Measurements from ENCODE around the gene CRAMP1.
"Not testable (repeated sequence)": the region's sequence is repeated elsewhere in the genome, so short reads cannot be mapped to it uniquely, and the experiment has no call there.

Gene CRAMP1

DNA sequence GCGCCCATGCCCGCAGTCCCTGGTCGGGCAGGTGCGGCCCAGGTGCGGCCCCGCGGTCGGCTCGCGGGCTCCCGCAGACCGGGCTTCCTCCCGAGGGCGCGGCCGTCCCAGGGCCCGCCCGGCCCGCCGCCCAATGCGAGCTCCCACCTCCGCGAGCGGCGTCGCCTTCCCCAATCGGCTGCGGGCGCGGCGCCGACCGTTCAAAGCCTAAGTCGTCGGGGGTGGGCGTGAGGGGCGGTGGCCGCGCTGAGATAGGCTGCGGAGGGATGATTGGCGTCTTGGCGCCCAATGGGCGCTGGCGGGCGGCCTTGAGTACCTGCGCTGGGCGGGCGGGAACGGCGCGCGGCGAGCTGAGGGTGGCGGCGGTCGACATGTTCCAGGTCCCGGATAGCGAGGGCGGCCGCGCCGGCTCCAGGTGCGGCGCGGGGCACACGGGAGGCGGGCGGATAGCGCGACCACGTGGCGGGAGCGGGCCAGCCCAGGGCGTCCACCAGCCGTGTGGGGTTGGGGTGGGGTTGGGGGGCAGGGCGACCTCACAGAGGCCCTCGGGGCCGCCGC lies 65.9 kb downstream of the CRAMP1 start, which contains the start of gene JPT2:
JPT2 (plus strand) TSS at position 338 of the 558 bp plus-strand sequence; CDS start at position 372, 34 bp downstream.
- DNase-seq (ENCODE audit: insufficient read length, low spot score) = peak; percentile 98
- FAIRE-seq = peak; percentile 94

DNA sequence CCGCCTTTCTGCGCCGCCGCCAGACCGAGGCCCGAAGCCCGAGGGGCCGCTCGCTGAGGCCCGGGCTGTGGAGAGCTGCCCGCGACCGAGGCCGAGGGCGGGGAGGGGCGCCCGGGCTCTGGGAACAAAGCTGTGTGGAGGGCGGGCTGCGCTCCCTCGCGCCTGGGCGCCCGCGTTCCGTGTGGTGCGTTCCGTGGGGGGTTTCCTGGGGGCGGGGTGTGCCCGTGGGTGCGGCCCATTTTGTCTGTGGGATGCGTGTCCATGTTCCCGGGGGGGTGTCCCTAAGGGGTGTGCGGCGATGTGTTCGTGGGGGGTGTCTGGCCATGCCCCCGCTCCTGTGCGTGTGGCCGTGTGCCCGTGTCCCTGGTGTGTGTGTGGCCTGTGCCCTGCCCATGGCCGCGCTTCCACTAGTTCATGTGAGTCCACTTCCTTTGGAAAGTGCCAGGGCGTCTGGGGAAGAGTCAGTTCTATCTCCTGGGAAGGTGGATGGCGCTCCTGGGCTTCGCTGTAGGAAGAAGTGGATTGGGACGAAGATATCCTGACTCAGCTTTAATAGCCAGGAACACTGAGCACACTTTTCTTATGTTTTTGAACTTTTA lies 66.4 kb downstream of the CRAMP1 start:
- DNase-seq (ENCODE audit: insufficient read length, low spot score) (no peak), FAIRE-seq (peak; percentile 60)

DNA sequence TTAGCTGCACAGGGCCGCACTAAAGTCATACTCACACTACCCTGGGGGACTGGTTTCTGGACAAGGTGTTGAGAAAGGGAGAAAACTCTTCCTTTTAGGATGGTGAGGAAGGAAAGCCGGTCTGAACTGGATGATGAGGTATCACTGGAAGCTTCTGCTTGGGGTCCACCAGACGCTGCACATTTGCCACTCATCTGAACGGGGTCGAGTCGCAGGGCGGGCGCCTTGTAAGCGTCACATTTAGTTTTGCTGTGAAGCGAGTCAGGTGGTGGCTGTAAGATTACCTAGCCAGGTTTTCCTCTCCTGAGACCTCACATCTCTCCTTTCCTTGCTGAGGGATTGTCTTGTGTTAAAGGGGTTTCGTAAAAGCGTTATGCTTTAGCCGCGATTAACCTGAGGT lies 68.2 kb downstream of the CRAMP1 start:
- no peak for DNase-seq (ENCODE audit: insufficient read length, low spot score)
- no peak for FAIRE-seq

- DNase-seq (ENCODE audit: insufficient read length, low spot score) (no peak), FAIRE-seq (no peak)
These were observed 68.9 kb downstream of the CRAMP1 start for GRCh38 chr16:1681032-1681431.

DNA sequence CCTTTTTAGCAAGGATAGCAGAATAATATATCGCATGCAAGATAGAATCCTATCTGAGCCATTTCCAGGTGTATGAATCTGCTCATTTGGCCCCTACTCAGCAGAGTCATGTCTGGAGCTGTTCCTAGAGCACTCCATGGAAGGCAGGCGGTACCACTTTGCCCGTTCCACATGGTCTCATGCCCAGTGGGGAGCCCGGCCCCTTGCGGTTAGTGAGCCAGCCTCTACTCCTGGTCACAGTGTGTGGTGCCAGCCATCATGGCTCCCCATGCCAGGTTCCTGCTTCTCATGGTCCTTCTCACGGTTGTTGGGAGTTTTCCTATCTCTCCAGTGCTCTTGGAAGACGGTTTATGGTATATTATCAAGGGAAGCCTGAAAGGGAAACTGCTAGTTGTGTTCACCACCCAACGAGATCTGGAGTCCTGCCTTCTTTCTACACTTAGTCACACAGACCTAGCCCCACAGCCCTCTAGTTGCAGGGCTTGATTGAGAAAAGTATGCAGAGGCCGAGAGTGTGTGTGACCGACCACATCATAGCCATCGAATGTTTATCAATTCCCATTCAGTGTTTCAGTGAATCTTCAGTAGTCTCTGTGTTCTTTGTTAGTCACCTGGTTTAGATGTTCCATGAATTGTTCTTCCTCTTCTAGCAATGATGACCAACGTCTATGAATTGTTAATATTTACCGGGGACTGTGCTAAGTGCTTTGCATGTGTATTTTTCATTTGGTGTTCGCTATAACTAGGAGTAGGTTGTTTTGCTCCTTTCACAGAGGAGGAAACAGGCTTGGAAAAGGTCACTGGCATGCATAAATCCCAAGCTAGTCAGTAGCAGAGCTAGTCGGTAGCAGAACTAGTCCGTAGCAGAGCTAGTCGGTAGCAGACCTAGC lies 75.5 kb downstream of the CRAMP1 start:
- no peak for DNase-seq (ENCODE audit: insufficient read length, low spot score)
- FAIRE-seq = no peak

DNA sequence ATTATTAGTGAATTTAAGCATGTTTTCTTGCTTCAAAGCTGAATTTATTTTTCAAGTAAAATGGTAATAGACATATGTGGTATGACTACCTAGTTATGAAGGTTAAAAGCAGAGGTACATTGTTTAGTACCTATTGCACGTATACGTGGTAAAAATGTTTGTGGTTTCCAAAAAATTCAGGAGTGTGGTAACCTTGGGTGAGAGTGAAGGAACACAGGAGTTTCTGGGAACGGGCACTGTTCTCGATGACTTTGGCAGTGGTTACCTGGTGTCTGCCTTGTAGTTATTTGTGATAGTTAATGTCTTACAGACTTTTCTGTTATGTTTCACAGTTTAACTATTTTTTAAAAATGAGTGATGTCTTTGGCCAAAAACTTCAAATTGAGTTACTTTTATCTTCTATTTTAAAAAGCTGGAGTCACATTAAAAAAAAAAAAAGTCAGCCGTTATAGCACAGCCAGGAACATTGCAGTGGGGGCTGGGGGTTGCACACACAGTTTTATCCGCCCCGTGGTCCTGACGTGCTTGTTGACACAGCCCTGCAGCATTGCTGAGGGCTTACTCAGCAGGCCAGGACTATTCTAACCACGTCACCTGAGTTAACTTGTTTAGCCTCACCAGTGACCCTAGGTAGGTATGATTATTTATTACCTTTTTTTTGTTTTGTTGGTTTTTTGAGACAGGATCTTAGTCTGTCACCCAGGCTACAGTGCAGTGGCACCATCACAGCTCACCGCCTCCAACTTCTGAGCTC lies 76.8 kb downstream of the CRAMP1 start:
- FAIRE-seq (no peak), DNase-seq (ENCODE audit: insufficient read length, low spot score) (no peak)

- no peak for FAIRE-seq
- no peak for DNase-seq (ENCODE audit: insufficient read length, low spot score)
These were observed 77.7 kb downstream of the CRAMP1 start for GRCh38 chr16:1689853-1690252.

DNA sequence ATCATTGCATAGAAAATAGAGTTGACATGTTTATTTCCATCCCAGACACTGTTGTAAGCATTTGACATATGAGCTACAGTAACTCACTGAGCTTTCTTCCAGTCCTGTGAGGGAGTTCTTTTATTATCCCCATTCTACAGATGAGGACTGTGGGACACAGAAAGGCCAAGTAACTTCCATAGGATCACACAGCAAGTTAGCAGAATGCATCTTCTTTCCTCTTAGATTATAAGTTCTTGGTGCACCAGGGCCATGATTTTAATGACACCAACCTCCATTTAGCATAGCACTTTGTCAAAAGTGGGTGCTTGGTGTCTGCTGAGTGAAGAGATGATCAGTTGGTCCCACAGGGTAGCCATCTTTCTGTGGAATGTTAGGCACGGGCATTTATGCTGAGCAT lies 78.7 kb downstream of the CRAMP1 start:
- peak; percentile 33 for FAIRE-seq
- DNase-seq (ENCODE audit: insufficient read length, low spot score) = no peak

GRCh38 chr16:1691276-1691675 lies 79.1 kb downstream of the CRAMP1 start:
- DNase-seq (ENCODE audit: insufficient read length, low spot score) = no peak
- no peak for FAIRE-seq

GRCh38 chr16:1691956-1692355 lies 79.8 kb downstream of the CRAMP1 start:
- peak; percentile 58 for FAIRE-seq
- peak; percentile 67 for DNase-seq (ENCODE audit: insufficient read length, low spot score)

DNA sequence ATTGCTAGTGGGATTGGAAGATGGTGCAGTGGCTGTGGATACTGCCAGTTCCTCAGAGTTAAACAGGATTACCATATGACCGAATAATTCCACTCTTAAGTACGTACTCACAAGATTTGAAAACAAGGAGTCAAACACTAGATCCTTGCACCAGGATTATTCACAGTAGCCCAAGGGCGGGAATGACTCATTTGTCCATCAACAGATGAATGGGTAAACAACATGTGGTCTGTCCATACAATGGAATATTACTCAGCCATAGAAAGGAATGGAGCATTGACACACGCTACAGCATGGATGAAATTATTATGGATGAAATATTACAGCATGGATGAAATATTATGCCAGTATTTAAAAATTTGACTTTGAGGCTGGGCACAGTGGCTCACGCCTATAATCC lies 84.7 kb downstream of the CRAMP1 start:
- DNase-seq (ENCODE audit: insufficient read length, low spot score) (no peak), FAIRE-seq (no peak)

DNA sequence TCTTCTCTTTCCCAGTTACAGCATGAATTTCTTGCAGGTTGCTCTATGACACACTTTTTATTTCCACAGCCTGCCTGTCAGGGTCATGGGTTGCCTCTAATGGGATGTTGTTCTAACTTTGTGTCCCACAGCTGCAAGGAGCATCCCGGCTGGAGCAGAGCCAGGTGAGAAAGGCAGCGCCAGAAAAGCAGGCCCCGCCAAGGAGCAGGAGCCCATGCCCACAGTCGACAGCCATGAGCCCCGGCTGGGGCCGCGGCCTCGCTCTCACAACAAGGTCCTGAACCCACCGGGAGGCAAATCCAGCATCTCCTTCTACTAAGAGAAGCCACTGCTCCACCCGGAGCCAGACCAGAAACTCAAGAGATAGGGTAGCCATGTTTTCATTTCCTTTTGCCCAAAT lies 86.5 kb downstream of the CRAMP1 start:
- FAIRE-seq (no peak), DNase-seq (ENCODE audit: insufficient read length, low spot score) (no peak)

DNA sequence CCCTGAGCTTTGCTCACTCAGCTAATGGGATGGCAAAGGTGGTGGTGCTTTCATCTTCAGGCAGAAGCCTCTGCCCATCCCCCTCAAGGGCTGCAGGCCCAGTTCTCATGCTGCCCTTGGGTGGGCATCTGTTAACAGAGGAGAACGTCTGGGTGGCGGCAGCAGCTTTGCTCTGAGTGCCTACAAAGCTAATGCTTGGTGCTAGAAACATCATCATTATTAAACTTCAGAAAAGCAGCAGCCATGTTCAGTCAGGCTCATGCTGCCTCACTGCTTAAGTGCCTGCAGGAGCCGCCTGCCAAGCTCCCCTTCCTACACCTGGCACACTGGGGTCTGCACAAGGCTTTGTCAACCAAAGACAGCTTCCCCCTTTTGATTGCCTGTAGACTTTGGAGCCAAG lies 88.1 kb downstream of the CRAMP1 start:
- DNase-seq (ENCODE audit: insufficient read length, low spot score) (no peak), FAIRE-seq (no peak)

DNA sequence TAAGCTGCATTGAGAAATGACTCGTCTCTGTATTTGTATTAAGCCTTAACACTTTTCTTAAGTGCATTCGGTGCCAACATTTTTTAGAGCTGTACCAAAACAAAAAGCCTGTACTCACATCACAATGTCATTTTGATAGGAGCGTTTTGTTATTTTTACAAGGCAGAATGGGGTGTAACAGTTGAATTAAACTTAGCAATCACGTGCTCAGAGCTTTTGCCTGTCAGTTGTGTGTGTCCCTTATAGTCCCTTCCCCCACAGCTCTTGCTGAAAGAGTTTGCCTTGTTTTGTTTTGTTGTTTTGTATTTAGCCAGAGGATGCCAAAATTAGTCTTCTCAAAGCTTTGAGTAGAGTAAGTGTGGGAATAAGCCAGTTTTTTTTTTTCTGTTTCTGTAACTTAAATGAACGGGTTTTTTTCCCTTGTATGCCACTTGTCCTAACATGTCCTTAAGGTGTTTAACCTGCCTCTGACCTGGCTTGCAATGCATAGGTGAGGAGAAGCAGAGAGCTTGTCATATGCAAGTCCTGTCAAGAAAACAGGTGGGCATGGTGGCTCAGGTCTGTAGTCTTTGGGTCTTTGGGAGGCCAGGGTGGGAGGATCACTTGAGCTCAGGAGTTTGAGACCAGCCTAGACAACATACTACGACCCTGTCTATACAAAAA lies 89.2 kb downstream of the CRAMP1 start:
- no peak for DNase-seq (ENCODE audit: insufficient read length, low spot score)
- no peak for FAIRE-seq

- not testable (repeated sequence) for FAIRE-seq; DNase-seq (ENCODE audit: insufficient read length, low spot score)
These were observed 93.1 kb downstream of the CRAMP1 start for GRCh38 chr16:1705324-1705687.

DNA sequence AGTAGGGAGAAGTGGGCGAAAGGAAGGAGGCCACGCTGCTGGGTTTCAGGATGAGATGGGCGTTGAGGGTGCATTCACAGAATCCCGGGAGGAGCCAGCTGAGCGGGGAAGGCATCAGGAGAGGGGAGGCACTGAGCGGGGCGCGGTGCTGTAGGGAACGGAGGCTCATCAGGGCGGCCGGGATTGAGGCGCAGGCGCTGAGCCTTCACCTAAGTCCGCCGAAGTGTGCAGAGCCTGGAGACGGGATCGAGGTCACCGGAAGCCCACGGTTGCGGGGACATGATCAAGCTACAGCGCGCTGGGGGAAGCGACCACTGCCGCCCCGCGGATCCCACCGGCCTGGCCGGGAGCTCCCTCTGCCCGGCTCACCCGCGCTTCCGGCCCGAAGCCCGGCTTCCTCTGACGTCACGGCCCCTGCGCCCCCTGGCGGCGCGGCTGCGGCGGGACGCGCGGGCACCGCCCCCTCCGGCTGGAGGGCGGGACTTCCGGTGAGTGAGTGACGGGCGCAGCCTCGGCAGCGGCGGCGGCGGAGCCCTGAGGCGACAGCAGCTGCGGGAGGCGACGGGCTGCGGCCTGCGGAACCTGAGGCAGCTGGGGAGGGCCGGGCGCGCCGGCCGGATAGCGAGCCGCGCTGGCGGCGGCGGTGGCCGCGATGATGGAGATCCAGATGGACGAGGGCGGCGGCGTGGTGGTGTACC lies 93.7 kb downstream of the CRAMP1 start, which contains the start of gene MAPK8IP3:
MAPK8IP3 (plus strand) TSS at position 508 of the 698 bp plus-strand sequence; CDS start at position 653, 145 bp downstream.
- FAIRE-seq = peak; percentile 98
- DNase-seq (ENCODE audit: insufficient read length, low spot score) = peak; percentile 94

- DNase-seq (ENCODE audit: insufficient read length, low spot score) (no peak), FAIRE-seq (peak; percentile 31)
These were observed 94.4 kb downstream of the CRAMP1 start for GRCh38 chr16:1706386-1707192.

GRCh38 chr16:1707193-1707790 lies 95.1 kb downstream of the CRAMP1 start:
- FAIRE-seq (no peak), DNase-seq (ENCODE audit: insufficient read length, low spot score) (no peak)
